HCT116 (cell line): Measurements from ENCODE around the gene UQCRHL.
"Not testable (repeated sequence)": the region's sequence is repeated elsewhere in the genome, so short reads cannot be mapped to it uniquely, and the experiment has no call there.

Experiments used
- ELF1 ChIP-seq: IDR thresholded peaks from 2 replicates; pipeline ENCODE4 v1.6.1; 2012; ENCODE audit warnings: low read depth, borderline replicate concordance
- EZH2 ChIP-seq: fragments of 200-600 bp; sonication (generic); IDR thresholded peaks from 2 replicates; pipeline ENCODE4 v1.6.1; 2017; ENCODE audit warnings: antibody characterized with exemption, mixed run types
- EZH2phosphoT487 ChIP-seq: fragments of 200-600 bp; IDR thresholded peaks from 2 replicates; pipeline ENCODE4 v1.6.1; 2018; ENCODE audit warnings: antibody characterized with exemption, borderline replicate concordance
- FOSL1 ChIP-seq: IDR thresholded peaks from 2 replicates; pipeline ENCODE4 v1.6.1; 2012; ENCODE audit warnings: low read depth
- JUND ChIP-seq: IDR thresholded peaks from 2 replicates; pipeline ENCODE4 v1.6.1; 2012
- RAD21 ChIP-seq: IDR thresholded peaks from 2 replicates; pipeline ENCODE4 v1.6.1; 2012; ENCODE audit warnings: low read depth, mild to moderate bottlenecking
- ZFX ChIP-seq: fragments of 450-650 bp; IDR thresholded peaks from 2 replicates; pipeline ENCODE4 v1.6.1; 2017
- ZNF274 ChIP-seq: fragments of 200-500 bp; sonication (Bioruptor generic); IDR thresholded peaks from 2 replicates; pipeline ENCODE4 v1.6.1; 2014; ENCODE audit warnings: mild to moderate bottlenecking, low read depth, low read length, inconsistent platforms
- TF ChIP-seq, protein P1 (sequence below), 3 experiments: fragments of 200-600 bp in 1 of 3; sonication (generic) in 1 of 3; IDR thresholded peaks in 2 of 3; conservative IDR thresholded peaks in 1 of 3; 2 replicates each; pipeline ENCODE4 v1.5.1; 2012 to 2017; ENCODE audit warnings: low read depth in 2 of 3, low read length in 2 of 3, antibody characterized with exemption in 1 of 3, borderline replicate concordance in 1 of 3, control low read depth in 1 of 3, mild to moderate bottlenecking in 1 of 3, mixed read lengths in 1 of 3, mixed run types in 1 of 3, moderate library complexity in 1 of 3; ENCODE audit not compliant: insufficient read depth in 1 of 3
- TF ChIP-seq, protein P2 (sequence below): IDR thresholded peaks from 2 replicates; pipeline ENCODE4 v1.6.1; 2012; ENCODE audit warnings: low read depth
- TF ChIP-seq, protein P3 (sequence below): IDR thresholded peaks from 2 replicates; pipeline ENCODE4 v1.6.1; 2011; ENCODE audit warnings: mild to moderate bottlenecking, low read length, moderate library complexity; ENCODE audit not compliant: insufficient replicate concordance; ENCODE audit errors: extremely low read depth

DNA sequence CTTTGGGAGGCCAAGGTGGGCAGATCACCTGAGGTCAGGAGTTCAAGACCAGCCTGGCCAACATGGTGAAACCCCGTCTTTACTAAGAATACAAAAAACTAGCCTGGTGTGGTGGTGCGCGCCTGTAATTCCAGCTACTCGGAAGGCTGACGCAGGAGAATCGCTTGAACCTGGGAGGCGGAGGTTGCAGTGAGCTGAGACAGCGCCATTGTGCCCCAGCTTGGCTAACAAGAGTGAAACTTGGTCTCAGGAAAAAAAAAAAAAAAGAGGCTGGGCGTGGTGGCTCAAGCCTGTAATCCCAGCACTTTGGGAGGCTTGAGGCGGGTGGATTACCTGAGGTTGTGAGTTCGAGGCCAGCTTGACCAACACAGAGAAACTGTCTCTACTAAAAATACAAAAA, 38.6 kb upstream of the UQCRHL start:
- TF ChIP-seq EZH2, JUND, EZH2phosphoT487, ELF1, ZFX, RAD21, FOSL1, ZNF274: not testable (repeated sequence)
- TF ChIP-seq, protein P1, sequence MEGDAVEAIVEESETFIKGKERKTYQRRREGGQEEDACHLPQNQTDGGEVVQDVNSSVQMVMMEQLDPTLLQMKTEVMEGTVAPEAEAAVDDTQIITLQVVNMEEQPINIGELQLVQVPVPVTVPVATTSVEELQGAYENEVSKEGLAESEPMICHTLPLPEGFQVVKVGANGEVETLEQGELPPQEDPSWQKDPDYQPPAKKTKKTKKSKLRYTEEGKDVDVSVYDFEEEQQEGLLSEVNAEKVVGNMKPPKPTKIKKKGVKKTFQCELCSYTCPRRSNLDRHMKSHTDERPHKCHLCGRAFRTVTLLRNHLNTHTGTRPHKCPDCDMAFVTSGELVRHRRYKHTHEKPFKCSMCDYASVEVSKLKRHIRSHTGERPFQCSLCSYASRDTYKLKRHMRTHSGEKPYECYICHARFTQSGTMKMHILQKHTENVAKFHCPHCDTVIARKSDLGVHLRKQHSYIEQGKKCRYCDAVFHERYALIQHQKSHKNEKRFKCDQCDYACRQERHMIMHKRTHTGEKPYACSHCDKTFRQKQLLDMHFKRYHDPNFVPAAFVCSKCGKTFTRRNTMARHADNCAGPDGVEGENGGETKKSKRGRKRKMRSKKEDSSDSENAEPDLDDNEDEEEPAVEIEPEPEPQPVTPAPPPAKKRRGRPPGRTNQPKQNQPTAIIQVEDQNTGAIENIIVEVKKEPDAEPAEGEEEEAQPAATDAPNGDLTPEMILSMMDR (IDR thresholded peaks at IDR 0.05 in 2 of 3, conservative IDR thresholded peaks at IDR 0.05 in 1 of 3; ENCODE audit: borderline replicate concordance in 1 of 3, insufficient read depth in 1 of 3, low read depth in 2 of 3, low read length in 2 of 3) = not testable (repeated sequence)
- TF ChIP-seq, protein P2, sequence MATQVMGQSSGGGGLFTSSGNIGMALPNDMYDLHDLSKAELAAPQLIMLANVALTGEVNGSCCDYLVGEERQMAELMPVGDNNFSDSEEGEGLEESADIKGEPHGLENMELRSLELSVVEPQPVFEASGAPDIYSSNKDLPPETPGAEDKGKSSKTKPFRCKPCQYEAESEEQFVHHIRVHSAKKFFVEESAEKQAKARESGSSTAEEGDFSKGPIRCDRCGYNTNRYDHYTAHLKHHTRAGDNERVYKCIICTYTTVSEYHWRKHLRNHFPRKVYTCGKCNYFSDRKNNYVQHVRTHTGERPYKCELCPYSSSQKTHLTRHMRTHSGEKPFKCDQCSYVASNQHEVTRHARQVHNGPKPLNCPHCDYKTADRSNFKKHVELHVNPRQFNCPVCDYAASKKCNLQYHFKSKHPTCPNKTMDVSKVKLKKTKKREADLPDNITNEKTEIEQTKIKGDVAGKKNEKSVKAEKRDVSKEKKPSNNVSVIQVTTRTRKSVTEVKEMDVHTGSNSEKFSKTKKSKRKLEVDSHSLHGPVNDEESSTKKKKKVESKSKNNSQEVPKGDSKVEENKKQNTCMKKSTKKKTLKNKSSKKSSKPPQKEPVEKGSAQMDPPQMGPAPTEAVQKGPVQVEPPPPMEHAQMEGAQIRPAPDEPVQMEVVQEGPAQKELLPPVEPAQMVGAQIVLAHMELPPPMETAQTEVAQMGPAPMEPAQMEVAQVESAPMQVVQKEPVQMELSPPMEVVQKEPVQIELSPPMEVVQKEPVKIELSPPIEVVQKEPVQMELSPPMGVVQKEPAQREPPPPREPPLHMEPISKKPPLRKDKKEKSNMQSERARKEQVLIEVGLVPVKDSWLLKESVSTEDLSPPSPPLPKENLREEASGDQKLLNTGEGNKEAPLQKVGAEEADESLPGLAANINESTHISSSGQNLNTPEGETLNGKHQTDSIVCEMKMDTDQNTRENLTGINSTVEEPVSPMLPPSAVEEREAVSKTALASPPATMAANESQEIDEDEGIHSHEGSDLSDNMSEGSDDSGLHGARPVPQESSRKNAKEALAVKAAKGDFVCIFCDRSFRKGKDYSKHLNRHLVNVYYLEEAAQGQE = not testable (repeated sequence)
- TF ChIP-seq, protein P3, sequence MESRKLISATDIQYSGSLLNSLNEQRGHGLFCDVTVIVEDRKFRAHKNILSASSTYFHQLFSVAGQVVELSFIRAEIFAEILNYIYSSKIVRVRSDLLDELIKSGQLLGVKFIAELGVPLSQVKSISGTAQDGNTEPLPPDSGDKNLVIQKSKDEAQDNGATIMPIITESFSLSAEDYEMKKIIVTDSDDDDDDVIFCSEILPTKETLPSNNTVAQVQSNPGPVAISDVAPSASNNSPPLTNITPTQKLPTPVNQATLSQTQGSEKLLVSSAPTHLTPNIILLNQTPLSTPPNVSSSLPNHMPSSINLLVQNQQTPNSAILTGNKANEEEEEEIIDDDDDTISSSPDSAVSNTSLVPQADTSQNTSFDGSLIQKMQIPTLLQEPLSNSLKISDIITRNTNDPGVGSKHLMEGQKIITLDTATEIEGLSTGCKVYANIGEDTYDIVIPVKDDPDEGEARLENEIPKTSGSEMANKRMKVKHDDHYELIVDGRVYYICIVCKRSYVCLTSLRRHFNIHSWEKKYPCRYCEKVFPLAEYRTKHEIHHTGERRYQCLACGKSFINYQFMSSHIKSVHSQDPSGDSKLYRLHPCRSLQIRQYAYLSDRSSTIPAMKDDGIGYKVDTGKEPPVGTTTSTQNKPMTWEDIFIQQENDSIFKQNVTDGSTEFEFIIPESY = not testable (repeated sequence)
